Upper lobe of left lung (tissue), 6 donors: Measurements from ENCODE around the gene RBPJ. TPM values are rescaled to one million over a fixed set of nuclear protein-coding genes. Genes with fewer than 3 reads are reported as not detected.
"Not testable (repeated sequence)": the region's sequence is repeated elsewhere in the genome, so short reads cannot be mapped to it uniquely, and the experiment has no call there.

Experiments used
- ATAC-seq, 2 donors: fragments of 200-7000 bp; cut with Tn5 transposase; one replicate each; pipeline ENCODE4 v1.9.1; 2022; ENCODE audit warnings: mild to moderate bottlenecking in 2 of 2, moderate library complexity in 2 of 2; ENCODE audit not compliant: low FRiP score in 2 of 2
- DNase-seq, 2 donors: peaks; one replicate each; pipeline ENCODE4 v3.0.0-alpha.2; 2019 to 2020
- H3K27ac ChIP-seq, 4 donors: fragments of 200-600 bp; sonication (generic); one replicate each; pipeline ENCODE4 v1.5.1; 2016 to 2019
- H3K27me3 ChIP-seq, 4 donors: fragments of 200-600 bp; sonication (generic); one replicate each; pipeline ENCODE4 v1.5.1; 2017 to 2019
- H3K36me3 ChIP-seq, 4 donors: fragments of 200-600 bp; sonication (generic); one replicate each; pipeline ENCODE4 v1.5.1; 2016 to 2019
- H3K4me1 ChIP-seq, 4 donors: fragments of 200-600 bp; sonication (generic); one replicate each; pipeline ENCODE4 v1.5.1; 2018 to 2019
- H3K4me3 ChIP-seq, 4 donors: fragments of 200-600 bp; sonication (generic); one replicate each; pipeline ENCODE4 v1.5.1; 2017 to 2019; ENCODE audit warnings: mild to moderate bottlenecking in 2 of 4, moderate library complexity in 1 of 4
- H3K9me3 ChIP-seq, 4 donors: fragments of 200-600 bp; sonication (generic); one replicate each; pipeline ENCODE4 v1.5.1; 2018 to 2019
- CTCF ChIP-seq, 6 experiments: fragments of 450-650 bp in 4 of 6; fragments of 200-600 bp in 2 of 6; sonication (generic) in 2 of 6; IDR thresholded peaks; one replicate each; pipeline ENCODE4 v1.5.1; 2016 to 2019; ENCODE audit warnings: antibody characterized with exemption in 6 of 6
- EP300 ChIP-seq, 4 donors: sonication (generic); formaldehyde crosslinking; IDR thresholded peaks; one replicate each; pipeline ENCODE4 v1.5.1; 2017; ENCODE audit warnings: antibody characterized with exemption in 4 of 4, control low read depth in 2 of 4
- POLR2A ChIP-seq, 4 donors: fragments of 450-650 bp; IDR thresholded peaks; one replicate each; pipeline ENCODE4 v1.5.1; 2016 to 2017; ENCODE audit warnings: antibody characterized with exemption in 4 of 4, mild to moderate bottlenecking in 2 of 4
- POLR2AphosphoS5 ChIP-seq, 2 donors: sonication (generic); formaldehyde crosslinking; IDR thresholded peaks; one replicate each; pipeline ENCODE4 v1.5.1; 2017; ENCODE audit warnings: antibody characterized with exemption in 2 of 2
- WGBS, 2 donors: methylation state at CpG; one replicate each; pipeline ENCODE4 v1.1.5; 2017 to 2018; 5-methylcytosine and 5-hydroxymethylcytosine counted together
- total RNA-seq, 6 donors: library from RNA; depleted of rRNA in 4 of 6; stranded (reverse); fragments of >200 nt in 4 of 6; gene quantifications; one replicate each; pipeline versions ENCODE4 v1.1.0 to v1.2.1, GENCODE V29; 2016 to 2021
- donor health status: DM: no; HTN: no; CAD: no; lungs with moderate emphysema.
- donor health status: DM: no; HTN: yes; CAD: no; lungs with severe emphysema.

RBPJ gene
- total RNA-seq, 6 donors from 2014 or later: 59.4 to 93.2 (median 79.4) TPM

- ATAC-seq (no peak), DNase-seq (no peak)
- Histone ChIP-seq H3K4me3 (no peak overlapping the region), H3K4me1 (no peaks in the 10 kb centered on the region), H3K27ac (no peak overlapping the region), H3K9me3 (no peaks in the 10 kb centered on the region), H3K27me3 (no peaks in the 10 kb centered on the region), H3K36me3 (no peaks in the 10 kb centered on the region)
- WGBS, 2 donors: 78 to 80% methylated on average over 6 of the region's 6 CpGs
- no peak for TF ChIP-seq POLR2A (IDR thresholded peaks at IDR 0.05)
- TF ChIP-seq EP300 (IDR thresholded peaks at IDR 0.05): no peak
- no peak for TF ChIP-seq CTCF (IDR thresholded peaks at IDR 0.05)
- TF ChIP-seq POLR2AphosphoS5 (IDR thresholded peaks at IDR 0.05): no peak
These were observed 13.6 kb upstream of the RBPJ start for GRCh38 chr4:26307037-26307800.

DNA sequence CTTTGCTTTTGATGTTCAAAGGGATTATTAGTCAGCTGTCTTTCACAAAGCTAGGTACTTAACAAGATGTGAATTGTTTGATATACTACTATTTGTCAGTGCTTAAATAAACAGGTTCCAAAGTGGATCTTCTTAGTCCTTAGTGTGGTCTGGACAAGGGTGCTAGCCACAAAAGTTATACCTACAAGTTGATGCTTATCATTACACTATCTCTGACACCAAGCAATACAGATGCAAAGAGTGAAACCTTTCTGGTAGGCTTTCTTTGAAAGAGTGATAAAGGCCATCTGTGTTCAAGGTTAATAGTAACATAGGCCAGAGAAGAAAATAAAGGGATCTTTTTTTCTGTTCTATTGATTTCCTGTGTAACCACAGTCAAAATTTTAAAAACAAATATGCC, 12.2 kb upstream of the RBPJ start:
- TF ChIP-seq POLR2A (IDR thresholded peaks at IDR 0.05) (no peak), CTCF (IDR thresholded peaks at IDR 0.05) (no peak), EP300 (IDR thresholded peaks at IDR 0.05) (no peak), POLR2AphosphoS5 (IDR thresholded peaks at IDR 0.05) (no peak)
- Histone ChIP-seq H3K9me3 (no peaks in the 10 kb centered on the region), H3K36me3 (no peaks in the 10 kb centered on the region), H3K27ac (no peak overlapping the region), H3K4me1 (no peaks in the 10 kb centered on the region), H3K4me3 (no peak overlapping the region), H3K27me3 (no peaks in the 10 kb centered on the region)
- ATAC-seq (no peak), DNase-seq (no peak)

- H3K9me3 ChIP-seq: peaks cover 1 to 8% (median 4%) of the 10 kb centered on the region in 4 donors
- H3K27me3 ChIP-seq: no peaks in the 10 kb centered on the region
- no peaks in the 10 kb centered on the region for H3K36me3 ChIP-seq
- WGBS, 2 donors: 64 to 72% methylated on average over 2 of the region's 2 CpGs
- H3K27ac ChIP-seq: no peak overlapping the region
- DNase-seq: no peak
- no peak for ATAC-seq
- TF ChIP-seq POLR2AphosphoS5 (IDR thresholded peaks at IDR 0.05) (no peak), CTCF (IDR thresholded peaks at IDR 0.05) (no peak), EP300 (IDR thresholded peaks at IDR 0.05) (no peak), POLR2A (IDR thresholded peaks at IDR 0.05) (no peak)
- H3K4me3 ChIP-seq: no peak overlapping the region
- H3K4me1 ChIP-seq: no peaks in the 10 kb centered on the region
These were observed 10.6 kb upstream of the RBPJ start for GRCh38 chr4:26310264-26310663.

- Histone ChIP-seq H3K9me3 (peaks cover 4 to 14% (median 8%) of the 10 kb centered on the region in 4 donors), H3K4me3 (no peak overlapping the region), H3K27me3 (no peaks in the 10 kb centered on the region), H3K36me3 (no peaks in the 10 kb centered on the region), H3K4me1 (no peaks in the 10 kb centered on the region), H3K27ac (no peak overlapping the region)
- DNase-seq (no peak), ATAC-seq (no peak)
- TF ChIP-seq CTCF (IDR thresholded peaks at IDR 0.05) (no peak), POLR2AphosphoS5 (IDR thresholded peaks at IDR 0.05) (no peak), EP300 (IDR thresholded peaks at IDR 0.05) (no peak), POLR2A (IDR thresholded peaks at IDR 0.05) (no peak)
These were observed 9.2 kb upstream of the RBPJ start for GRCh38 chr4:26311633-26312032.

DNA sequence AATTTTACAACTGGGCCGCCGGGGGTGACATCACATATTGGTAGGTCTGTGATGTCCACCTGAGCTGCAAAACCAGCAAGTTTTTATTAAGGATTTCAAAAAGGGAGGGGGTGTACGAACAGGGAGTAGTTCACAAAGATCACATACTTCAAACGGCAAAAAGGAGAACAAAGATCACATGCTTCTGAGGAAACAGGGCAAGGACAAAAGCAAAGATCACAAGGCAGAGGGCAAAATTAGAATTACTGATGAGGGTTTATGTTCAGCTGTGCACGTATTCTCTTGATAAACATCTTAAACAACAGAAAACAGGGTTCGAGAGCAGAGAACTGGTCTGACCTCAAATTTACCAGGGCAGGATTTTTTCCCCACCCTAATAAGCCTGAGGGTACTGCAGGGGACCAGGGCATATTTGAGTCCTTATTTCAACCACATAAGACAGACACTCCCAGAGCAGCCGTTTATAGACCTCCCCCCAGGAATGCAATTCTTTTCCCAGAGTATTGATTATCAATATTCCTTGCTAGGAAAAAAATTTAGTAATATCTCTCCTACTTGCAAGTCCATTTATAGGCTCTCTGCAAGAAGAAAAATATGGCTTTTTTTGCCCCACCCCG, 5.4 kb upstream of the RBPJ start:
- H3K4me1 ChIP-seq: not testable (repeated sequence)

More for the DNA sequence above, 5.4 kb upstream of the RBPJ start:
- H3K9me3 ChIP-seq: peaks cover 4 to 14% (median 8%) of the 10 kb centered on the region in 4 donors
- 86 to 89% methylated on average over 8 of the region's 8 CpGs for WGBS, 2 donors
- not testable (repeated sequence) for H3K36me3 ChIP-seq, H3K27ac ChIP-seq, ATAC-seq, H3K4me3 ChIP-seq, DNase-seq, H3K27me3 ChIP-seq
